SK-N-MC (cell line): ENCODE data around the gene HUWE1.

Source experiments
- EZH2 ChIP-seq: fragments of 200-600 bp; sonication (generic); IDR thresholded peaks from one replicate; pipeline ENCODE4 v1.6.1; 2017; ENCODE audit warnings: antibody characterized with exemption
- FOXP2 ChIP-seq: optimal IDR thresholded peaks from 2 replicates; pipeline ENCODE3; 2011; ENCODE audit warnings: mild to moderate bottlenecking, moderate library complexity; ENCODE audit not compliant: insufficient read depth; ENCODE audit errors: extremely low read length, control extremely low read depth
- POLR2AphosphoS5 ChIP-seq: IDR thresholded peaks from 2 replicates; pipeline ENCODE4 v1.6.1; 2012; ENCODE audit warnings: mild to moderate bottlenecking, low read depth, low read length, borderline replicate concordance

- TF ChIP-seq EZH2 (no peak), POLR2AphosphoS5 (no peak), FOXP2 (no peak)
These were observed 124.6 kb downstream of the HUWE1 start for GRCh38 chrX:53561912-53562311.
